Osteocyte (in vitro differentiated cells): ENCODE data around the gene PITPNM3. TPM values are rescaled to one million over a fixed set of nuclear protein-coding genes. Genes with fewer than 3 reads are reported as not detected.
"Not testable (repeated sequence)": the region's sequence is repeated elsewhere in the genome, so short reads cannot be mapped to it uniquely, and the experiment has no call there.

ENCODE experiments used
- DNase-seq: peaks from one replicate; pipeline ENCODE4 v3.0.0; 2021; ENCODE audit warnings: mixed read lengths; ENCODE audit not compliant: unreplicated experiment; ENCODE audit errors: extremely low spot score
- H3K27ac Mint-ChIP-seq: one replicate; pipeline ENCODE4 v1.8.0; 2021; ENCODE audit warnings: mild to moderate bottlenecking, mixed read lengths; ENCODE audit not compliant: unreplicated experiment
- H3K27me3 Mint-ChIP-seq: one replicate; pipeline ENCODE4 v1.8.0; 2021; ENCODE audit warnings: mixed read lengths; ENCODE audit not compliant: unreplicated experiment
- H3K36me3 Mint-ChIP-seq: one replicate; pipeline ENCODE4 v1.8.0; 2021; ENCODE audit warnings: mixed read lengths; ENCODE audit not compliant: unreplicated experiment
- H3K4me1 Mint-ChIP-seq: one replicate; pipeline ENCODE4 v1.8.0; 2021; ENCODE audit warnings: mixed read lengths; ENCODE audit not compliant: unreplicated experiment
- H3K4me3 Mint-ChIP-seq: one replicate; pipeline ENCODE4 v1.8.0; 2021; ENCODE audit warnings: mild to moderate bottlenecking, moderate library complexity, mixed read lengths; ENCODE audit not compliant: unreplicated experiment
- H3K9me3 Mint-ChIP-seq: one replicate; pipeline ENCODE4 v1.8.0; 2021; ENCODE audit warnings: mixed read lengths; ENCODE audit not compliant: unreplicated experiment
- total RNA-seq: library from RNA; stranded (reverse); gene quantifications from 2 replicates; pipeline ENCODE4 v1.2.1, GENCODE V29; 2021
- TF ChIP-seq, protein P1 (sequence below): fragments of 200-600 bp; sonication (generic); IDR thresholded peaks from 2 replicates; pipeline ENCODE4 v1.5.0; 2021; ENCODE audit warnings: antibody characterized with exemption, mild to moderate bottlenecking, moderate library complexity

The PITPNM3 gene
- total RNA-seq, 1 donor from 2014 or later = 0.94 TPM

DNA sequence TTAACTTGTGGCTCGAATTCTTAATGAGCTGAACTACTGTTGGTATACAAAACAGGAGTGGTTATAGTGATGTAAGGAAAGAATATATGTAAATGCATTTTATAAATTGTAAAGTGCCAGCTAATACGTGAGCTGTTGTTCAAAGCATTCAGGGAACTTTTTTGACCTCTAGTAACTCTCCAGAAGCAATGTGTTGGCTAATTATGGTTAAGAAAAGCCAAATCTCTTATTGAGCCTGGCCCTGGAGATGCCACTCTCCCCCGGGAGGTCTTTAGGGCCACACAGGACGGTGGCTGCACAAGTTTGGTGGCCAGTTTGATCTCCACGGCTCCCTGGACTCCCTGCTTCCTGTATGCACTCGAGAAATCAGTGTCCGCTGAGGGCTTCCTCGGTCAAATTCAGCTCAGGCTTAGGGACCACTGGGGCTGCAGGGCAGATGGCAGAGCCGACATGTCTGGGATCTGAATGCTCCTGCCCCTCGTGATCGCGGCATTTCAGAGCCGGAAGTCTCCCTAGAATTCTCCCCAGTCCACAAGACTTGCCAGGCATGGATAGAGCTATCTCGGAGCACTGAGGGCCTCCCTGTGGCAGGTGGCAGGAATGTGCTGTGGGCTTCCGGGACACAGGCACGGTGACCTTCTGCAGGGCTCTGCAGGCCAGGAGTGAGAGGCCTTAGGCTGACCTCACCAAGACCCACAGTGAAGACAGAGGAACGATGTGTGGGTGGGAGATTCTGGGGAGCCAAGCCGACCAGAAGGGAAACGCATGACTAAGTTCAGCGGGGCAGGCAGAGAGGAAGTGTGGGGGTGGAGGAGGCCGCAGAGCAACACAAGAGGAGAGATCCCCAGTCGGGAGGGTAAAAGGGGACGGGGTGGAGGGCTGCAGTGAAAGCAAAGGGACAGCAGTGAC, 18.6 kb upstream of the PITPNM3 start:
- Mint-ChIP-seq H3K4me1 (peaks cover 13% of the 10 kb centered on the region), H3K27ac (no peak overlapping the region)

DNA sequence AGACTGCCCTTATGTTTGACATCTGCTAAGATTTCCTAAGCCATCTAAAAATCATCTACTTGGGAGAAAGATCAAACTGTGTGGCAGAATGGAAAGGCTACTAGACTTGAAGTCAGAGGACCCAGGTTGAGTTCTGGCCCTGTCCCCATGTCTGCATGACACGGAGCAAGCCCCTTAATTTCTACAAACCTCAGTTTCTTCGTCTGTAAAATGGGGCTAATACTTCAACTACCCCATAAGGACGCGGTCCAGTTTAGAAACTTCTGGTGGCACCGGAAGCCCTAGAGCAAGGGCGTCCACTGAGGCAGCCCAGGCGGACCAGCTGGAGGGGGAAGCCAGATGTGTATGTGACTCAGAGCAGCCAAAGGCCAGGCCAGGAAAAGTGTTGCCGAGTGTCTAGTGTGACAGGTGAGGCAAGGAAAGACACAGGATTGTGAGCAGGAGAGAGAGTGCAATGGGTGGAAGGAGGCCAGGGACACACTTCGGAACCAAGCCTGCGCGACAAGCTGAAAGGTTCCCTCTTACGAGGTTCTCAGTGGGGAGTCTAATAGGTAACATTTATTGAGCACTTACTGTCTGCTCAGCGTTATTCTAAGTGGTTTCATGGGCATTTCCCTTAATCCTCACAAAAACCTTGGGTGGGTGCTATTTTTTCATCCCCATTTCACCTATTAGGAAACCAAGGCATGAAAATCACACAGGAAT, 17.8 kb upstream of the PITPNM3 start:
- Mint-ChIP-seq H3K4me3 (no peak overlapping the region), H3K4me1 (peaks cover 13% of the 10 kb centered on the region), H3K27me3 (no peaks in the 10 kb centered on the region), H3K9me3 (no peaks in the 10 kb centered on the region), H3K27ac (no peak overlapping the region), H3K36me3 (peaks cover 21% of the 10 kb centered on the region)
- TF ChIP-seq, protein P1, sequence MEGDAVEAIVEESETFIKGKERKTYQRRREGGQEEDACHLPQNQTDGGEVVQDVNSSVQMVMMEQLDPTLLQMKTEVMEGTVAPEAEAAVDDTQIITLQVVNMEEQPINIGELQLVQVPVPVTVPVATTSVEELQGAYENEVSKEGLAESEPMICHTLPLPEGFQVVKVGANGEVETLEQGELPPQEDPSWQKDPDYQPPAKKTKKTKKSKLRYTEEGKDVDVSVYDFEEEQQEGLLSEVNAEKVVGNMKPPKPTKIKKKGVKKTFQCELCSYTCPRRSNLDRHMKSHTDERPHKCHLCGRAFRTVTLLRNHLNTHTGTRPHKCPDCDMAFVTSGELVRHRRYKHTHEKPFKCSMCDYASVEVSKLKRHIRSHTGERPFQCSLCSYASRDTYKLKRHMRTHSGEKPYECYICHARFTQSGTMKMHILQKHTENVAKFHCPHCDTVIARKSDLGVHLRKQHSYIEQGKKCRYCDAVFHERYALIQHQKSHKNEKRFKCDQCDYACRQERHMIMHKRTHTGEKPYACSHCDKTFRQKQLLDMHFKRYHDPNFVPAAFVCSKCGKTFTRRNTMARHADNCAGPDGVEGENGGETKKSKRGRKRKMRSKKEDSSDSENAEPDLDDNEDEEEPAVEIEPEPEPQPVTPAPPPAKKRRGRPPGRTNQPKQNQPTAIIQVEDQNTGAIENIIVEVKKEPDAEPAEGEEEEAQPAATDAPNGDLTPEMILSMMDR = no peak
- peak; percentile 57 for DNase-seq

More for the DNA sequence above, 18.6 kb upstream of the PITPNM3 start:
- Mint-ChIP-seq H3K4me3 (no peak overlapping the region), H3K27me3 (no peaks in the 10 kb centered on the region), H3K9me3 (no peaks in the 10 kb centered on the region), H3K36me3 (peaks cover 23% of the 10 kb centered on the region)
- TF ChIP-seq, protein P1 = no peak
- DNase-seq = no peak

DNA sequence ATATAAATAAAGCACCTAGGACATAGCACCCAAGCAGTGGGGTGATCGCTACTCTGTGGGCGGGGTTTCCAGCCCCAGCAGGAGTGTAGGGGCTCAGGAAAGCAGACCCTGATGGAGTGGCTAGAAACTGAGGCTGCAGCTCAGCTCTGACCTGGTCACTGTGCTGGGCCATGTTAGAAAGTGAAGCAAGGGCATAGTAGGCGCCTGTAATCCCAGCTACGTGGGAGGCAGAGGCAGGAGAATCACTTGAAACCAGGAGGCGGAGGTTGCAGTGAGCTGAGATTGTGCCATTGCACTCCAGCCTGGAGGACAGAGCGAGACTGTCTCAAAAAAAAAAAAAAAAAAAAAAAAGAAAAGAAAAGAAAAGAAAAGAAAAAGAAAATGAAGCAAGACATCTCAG, 17.1 kb upstream of the PITPNM3 start:
- not testable (repeated sequence) for H3K9me3 Mint-ChIP-seq, H3K27me3 Mint-ChIP-seq, H3K4me1 Mint-ChIP-seq, H3K4me3 Mint-ChIP-seq, H3K27ac Mint-ChIP-seq
- peak; percentile 40 for DNase-seq
- H3K36me3 Mint-ChIP-seq = peaks cover 16% of the 10 kb centered on the region

DNA sequence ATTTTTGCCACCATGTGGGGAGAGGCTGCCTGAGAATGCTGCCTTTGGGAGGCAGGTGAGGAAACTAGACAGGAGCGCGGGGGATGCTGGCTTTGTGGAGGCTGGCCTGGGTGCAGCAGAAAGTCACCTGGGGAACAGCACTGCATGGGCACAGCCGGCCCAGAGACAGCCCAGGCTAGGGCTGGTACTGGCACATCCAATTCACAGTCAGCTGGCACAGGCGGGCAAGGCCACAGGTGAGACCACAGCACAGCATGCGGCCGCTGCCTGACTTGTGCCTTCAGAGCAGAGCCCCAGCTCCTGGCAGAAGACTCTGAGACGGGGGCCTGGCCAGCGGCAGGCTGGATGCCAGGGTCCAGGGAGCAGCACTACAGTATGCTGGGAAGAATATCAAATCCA, 16.6 kb upstream of the PITPNM3 start:
- no peak overlapping the region for H3K27ac Mint-ChIP-seq
- DNase-seq = peak; percentile 81
- H3K4me1 Mint-ChIP-seq = peaks cover 10% of the 10 kb centered on the region
- TF ChIP-seq, protein P1 = no peak
- H3K4me3 Mint-ChIP-seq = no peak overlapping the region
- H3K27me3 Mint-ChIP-seq = no peaks in the 10 kb centered on the region
- H3K36me3 Mint-ChIP-seq = peaks cover 13% of the 10 kb centered on the region
- H3K9me3 Mint-ChIP-seq = no peaks in the 10 kb centered on the region

DNA sequence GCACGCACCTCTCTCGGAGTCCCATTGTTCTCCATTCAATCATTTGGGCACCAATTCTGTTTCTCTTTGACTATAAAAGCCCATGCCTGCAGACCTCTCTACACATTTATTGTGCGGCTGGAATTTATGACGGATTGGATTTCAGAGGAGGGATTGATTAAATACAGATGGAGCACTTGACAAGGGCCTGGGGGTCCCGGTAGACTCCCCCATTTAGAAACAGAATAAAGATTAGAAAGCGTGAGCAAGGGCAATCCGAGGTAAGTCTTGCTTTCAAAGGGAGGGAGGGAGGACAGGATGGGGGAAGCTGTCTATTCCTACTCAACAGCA, 15.1 kb upstream of the PITPNM3 start:
- Mint-ChIP-seq H3K4me3 (no peak overlapping the region), H3K27ac (no peak overlapping the region), H3K27me3 (no peaks in the 10 kb centered on the region), H3K4me1 (peaks cover 10% of the 10 kb centered on the region), H3K36me3 (peaks cover 4% of the 10 kb centered on the region), H3K9me3 (no peaks in the 10 kb centered on the region)
- TF ChIP-seq, protein P1 = no peak
- DNase-seq = no peak
